HK-2 (cell line): ENCODE measurements around the gene TMEM200A.

Experiments
- DNase-seq: peaks from one replicate; pipeline ENCODE4 v3.0.0-alpha.2; 2018; ENCODE audit not compliant: unreplicated experiment

TMEM200A gene

DNA sequence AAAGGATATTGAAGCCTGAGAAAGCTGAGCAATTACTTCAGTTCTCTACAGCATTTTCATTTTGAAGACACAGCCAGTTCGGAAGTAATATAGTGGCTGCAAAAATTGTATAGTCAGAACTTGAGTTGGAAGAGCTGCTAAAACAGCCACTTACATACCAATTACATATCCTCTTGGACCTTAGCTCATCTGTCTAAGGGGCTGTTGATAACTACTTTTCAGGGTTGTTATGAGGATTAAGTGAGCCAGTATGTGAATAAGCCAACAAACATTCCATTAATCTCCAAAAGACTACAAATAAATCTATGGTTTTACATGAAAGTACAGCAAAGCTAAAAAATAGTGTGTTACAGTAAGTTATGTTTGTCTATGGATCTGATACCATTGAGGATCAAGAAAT, 59.7 kb downstream of the TMEM200A start:
- no peak for DNase-seq

DNA sequence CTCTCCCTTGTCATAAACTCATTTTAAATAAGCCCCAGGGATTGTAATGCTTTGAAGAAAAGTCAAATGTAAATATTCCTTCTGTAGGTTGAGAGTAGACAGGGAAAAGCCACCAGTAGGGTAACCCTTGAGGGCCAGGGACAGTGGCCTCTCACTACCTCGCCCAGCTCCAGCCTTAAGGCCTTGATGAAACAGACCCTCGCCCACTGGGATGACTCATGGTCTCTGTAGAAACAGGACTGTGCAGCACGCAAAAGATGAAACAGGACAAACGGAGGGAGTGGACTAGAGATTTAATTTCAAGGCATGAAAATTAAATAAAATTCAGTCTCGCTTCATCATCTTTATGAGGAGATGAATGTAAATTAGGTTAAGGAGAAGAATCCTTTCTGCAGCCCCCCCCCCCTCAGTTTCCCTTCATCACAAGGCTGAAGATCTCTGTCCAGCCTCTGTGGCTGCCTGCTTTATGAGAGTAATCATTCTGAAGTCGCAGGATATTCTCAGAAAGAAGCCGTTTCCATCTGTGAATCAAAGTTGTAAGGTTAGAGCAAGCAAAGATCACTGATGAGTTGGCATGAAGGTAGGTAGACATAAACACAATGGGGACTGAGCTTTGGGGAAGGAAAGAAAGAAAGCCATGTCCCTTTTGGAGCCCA, 60.4 kb downstream of the TMEM200A start:
- DNase-seq = no peak

DNA sequence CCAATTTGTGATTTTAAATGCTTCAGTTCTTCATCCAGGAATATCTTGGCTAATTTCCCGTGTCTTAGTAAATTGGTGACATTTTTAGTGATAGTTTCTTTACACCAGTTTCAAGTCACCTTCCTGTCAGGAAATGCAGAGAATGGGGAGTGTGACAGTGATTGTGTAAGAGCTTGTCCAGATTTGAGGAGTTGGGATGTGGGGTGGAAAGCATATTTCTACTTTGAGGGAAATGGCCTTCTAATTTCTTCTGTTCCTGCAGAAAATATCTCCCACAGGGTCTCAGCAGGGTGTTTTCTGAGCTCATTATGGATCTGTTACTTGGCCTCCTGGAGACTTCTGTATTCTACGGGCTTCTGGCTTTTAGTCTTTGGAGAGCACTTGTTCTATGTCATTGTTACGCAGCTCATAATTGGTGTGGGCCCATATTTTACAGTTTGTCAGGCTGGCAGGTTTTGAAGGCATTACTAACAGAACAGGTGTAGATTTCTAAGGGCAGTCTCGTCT, 65.6 kb downstream of the TMEM200A start:
- DNase-seq = no peak

DNA sequence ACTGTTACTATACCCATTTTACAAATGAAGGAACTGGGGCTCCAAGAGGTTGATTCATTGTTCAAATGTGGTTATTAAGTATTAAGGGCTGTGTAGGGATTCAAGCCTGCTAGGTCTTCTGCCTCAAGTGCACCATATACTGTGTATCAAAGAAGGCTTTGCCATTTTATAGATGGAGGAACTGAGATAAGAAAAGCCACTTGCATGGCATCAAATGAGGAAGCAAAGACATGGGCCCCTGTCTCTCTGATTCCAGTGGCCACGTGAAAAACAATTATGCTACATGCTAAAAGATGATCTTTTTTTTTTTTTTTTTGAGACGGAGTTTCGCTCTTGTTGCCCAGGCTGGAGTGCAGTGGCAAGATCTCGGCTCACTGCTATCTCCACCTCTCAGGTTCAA, 67.0 kb downstream of the TMEM200A start:
- no peak for DNase-seq

DNA sequence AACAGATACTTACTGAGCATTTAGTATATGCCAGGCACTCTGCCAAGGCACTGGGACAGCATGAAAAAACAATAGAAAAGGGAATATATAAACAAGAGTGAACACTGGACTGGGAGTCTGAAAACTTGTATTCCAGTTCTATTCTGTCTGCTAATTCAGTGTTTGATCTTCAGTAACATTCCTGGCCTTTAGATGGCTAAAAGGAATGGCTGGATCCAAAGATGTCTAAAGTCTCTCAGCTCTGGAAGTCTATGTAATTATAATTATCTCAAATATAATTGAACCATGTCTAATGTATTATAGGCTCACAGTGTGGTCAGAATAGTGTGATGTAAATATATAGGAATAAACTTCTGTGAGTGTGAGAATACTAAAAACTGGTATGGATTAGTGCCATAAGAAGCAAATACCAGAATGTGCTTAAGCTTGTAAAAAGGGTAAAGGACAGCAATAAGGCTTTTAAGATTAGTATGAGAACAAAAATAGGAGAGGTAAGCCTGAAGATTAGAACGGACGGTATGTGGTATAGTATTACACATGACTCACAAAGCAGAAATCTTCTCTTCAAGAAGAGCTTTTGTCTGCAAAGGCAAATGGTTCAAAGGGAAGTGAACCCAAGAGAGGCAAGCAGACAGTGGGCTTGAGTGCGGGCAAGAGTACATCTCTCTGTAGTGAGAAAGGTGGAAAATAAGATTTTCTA, 68.5 kb downstream of the TMEM200A start:
- no peak for DNase-seq

DNA sequence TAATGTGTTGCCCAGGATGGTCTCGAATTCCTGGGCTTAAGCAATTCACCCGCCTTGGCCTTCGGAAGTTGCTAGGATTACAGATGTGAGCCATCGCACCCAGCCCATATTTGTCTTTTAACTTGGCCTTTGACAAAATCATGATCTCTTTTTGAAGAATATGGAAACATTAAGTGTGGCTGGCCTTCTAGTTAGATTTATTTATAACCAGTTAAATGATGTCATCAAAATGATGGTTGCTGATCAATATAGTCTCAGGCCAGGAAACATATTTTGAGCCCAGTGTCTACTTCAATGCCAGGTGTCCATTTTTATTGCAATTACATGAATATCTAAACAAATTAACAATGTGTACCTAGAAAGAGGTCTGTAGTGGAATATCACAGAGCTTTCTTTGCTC, 69.4 kb downstream of the TMEM200A start:
- no peak for DNase-seq

DNA sequence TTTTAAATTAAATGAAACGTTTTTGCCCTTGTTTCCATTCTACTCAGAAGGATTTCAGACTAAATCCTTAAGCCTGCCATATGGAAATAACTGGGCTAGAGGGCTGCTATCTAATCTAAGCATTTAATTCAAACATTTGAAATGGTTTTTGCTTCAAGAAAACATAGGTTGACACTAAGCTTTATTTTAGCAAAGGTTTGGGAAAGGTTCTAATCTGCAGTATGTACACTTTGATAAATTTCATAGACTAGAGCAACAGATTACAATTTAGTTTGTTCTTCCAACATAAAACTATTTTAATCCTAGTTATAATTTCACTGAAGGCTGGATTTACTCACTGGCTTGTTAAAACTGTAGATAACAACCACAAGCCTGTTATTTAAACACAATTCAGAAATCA, 72.1 kb downstream of the TMEM200A start:
- DNase-seq = no peak

DNA sequence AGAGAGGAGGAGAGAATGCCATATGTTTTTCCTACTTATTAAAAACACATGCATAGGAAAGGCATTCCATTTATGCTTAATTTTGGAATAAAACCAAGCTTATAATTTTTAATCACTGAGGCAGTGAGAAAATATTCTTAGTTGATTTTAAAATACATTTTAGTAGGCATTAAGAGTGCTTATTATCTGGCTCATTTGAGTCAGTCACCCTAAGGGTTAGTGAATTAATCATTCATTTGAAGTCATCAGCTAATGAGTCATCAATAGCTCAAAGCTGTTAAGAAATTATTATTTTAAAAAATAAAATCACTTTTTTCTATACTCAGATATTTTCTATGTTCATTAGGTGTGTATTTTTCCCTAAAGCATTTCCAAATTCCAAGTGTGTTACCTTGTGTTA, 81.6 kb downstream of the TMEM200A start:
- DNase-seq = no peak

DNA sequence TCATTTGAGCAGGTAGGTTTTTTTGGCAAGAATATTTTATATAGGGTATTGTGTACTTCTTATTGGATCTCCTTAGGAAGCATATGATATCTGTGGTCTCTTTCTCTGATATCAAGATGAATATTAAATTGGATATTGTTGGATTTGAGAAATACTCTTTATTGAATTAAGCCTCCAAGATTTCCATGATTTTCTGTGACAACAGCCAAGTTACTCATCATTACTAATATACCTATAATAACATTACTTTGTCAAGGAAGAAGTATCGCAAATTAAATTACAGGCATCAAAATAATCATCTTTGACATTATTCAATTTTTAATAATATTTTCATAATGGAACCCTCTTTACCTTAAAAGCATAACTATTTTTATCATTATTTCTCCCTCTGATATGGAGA, 86.5 kb downstream of the TMEM200A start:
- no peak for DNase-seq

DNA sequence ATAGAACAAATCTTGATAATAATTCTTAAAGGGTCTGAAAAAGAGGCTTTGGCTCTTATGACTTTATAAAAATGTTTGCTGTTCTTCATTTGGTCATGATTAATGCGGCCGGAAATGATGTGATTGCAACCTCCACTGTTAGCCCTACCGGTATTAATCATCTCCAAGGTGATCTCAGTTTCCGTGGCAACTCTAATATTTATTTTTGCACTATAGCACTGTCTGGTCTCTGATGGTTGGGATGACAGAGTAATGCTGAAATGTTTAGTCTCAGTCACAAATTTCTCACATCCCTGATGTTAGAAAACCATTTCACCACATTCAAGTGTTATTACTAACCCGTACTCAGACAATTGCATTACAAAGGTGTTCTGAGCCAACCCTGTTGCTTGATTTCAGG, 87.4 kb downstream of the TMEM200A start:
- DNase-seq = no peak

DNA sequence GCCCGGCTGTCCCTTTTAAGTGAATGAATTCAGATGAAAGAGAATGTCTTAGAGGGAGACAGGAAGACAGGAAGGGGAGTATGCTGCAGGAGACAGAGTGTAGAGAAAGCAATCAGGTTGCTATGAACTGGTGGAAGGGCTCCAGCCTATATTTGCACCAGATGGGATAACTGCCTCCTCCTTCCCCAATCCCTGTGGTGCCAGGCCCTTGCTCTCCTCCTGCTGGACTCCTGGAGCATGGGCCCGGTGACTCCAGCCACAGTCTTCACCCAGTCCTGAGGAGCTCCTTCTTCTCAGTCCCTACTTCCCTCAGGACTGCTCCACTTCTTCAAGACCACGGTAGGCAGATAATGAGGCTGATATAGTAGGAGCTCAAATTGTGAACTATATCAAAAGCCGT, 91.8 kb downstream of the TMEM200A start:
- no peak for DNase-seq

DNA sequence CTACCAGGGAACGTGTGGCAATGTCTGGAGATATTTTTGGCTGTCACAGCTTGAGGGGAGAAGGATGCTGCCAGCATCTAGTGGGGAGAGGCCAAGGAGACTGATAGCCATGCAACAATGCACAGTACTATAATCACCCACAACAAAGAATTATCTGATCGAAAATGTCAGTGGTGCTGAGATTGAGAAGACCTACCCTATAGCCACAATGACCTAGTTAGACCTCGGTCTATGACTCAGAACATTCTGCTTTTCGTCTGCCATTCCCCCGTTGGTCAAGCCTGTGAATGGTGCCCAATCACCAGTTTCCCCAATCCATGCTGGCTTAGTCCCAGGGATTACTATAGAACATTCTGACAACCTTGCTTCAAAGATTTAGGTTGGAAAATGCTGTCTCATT, 93.5 kb downstream of the TMEM200A start:
- DNase-seq = no peak

DNA sequence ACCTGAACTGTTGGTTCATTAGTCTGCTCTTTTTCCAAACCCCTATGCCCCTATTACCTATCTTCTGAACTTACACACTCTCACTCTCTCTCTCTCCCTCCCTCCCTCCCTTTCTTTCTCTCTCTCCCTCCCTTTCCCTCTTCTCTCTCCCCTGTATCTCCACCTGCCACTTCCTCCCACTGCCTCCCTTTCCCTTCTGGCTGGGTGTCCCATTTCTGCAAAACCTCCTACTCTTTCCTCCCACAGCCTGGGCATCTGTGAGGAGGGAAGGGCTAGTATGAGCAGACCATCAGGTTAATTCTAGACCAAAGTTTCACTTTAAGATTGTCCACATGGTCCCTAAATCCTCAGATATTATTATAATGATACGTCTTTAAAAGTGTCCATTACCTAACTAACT, 95.1 kb downstream of the TMEM200A start:
- DNase-seq = no peak

DNA sequence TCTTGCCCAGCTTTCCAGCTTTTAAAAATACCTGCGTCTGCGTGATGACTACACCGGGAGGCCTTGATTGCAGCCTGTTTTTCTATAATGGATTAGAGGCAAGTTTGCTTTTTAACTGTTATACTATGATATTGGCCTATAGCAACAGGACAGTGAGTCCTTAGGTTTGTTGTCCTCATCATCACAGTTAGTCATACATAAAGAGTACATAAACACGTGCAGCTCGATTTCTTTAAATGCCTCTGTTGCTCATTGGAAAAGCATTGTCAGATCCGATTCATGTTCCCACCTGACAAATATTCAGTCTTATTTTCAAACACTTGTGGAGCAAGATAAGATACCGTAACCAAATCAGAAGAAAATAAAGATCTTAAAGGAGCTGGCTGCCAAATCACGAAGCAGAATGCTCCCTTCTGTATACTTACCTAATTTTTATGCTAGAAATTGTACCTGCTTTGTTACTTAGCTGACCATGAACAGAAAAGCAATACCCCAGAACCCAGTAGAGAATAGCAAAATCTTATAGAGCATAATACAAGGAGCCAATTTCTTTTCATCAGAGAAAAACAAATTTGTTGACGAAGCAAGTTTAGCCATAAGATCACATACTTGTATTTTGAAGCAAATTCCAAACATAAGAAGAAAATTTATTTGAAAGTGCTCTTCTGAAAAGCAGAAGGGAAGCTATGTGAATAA, 100.4 kb downstream of the TMEM200A start:
- DNase-seq = no peak

DNA sequence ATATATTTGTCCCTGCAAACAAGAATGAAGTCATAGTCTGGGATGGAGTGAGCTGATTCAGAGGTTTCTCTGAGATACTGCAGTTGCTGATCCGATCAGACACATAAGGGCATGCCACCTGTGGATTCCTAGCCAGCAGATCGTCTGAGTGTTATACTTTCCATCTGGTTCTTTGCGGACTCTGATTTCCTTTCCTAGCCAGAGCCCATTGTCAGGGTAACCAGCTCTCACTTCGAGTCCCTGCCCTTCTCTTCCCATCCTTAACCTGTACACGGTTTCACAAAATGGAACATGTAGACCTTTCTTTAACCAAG, 100.9 kb downstream of the TMEM200A start:
- DNase-seq = no peak

DNA sequence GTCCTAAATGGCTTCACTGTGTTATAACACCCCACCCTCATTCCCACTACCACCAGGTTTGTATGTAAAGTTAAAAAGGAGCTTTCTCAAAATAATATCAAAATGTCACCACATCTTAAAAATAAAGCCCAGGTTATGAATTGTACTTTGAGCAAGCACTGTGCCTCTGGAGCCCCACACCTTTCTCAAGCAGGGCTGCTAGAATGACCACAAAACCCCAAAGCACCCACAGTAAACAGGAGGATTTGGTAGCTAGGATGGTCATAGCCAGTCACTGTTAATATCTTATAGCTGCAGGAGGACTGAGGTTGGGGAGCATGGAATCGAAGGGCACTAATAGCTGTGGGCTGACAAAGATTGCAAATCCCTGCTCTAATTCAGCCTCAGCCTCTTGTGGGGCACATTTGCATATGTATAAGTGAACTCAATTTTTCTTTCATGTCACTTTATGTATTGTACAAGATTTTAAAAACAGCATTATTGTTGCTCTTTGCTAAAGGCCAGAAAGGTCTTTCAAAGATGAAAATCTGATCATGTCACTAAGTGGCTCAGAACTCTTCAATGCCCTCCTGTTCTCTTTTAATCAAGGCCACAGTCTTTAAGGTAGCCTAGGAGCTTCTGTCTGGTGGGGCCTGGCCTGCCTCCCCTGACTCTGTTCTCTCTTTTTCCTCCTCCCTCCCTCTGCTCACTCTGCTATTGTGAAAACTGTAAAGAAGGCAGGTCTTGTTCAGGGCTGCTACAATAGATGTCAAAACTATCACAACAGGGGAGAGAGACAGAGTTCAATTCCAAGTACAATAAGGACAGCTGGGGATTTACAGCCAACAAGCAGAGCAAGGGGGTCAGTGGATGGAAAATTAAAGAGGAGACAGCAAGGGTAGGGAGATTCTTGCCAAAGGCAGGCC, 101.6 kb downstream of the TMEM200A start:
- DNase-seq = no peak

DNA sequence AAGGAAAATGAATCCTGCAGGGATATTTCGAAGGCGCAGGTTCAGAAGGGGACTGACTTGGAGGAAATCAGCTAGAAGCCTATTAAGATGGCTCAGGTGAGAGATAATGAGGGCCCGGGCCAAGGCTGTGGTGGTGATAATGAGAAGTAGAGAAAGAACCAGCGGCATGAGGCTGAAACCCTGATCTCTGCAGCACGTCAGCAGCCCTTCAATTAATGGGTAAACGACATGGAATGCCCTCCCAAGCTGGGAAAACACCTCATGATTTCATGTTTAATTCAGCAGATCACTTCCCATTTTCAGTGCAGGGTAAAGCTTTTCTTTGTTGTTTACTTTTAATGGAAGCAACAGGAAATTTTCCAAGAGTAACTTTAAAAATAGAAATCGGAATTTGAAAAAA, 104.9 kb downstream of the TMEM200A start:
- DNase-seq = no peak

DNA sequence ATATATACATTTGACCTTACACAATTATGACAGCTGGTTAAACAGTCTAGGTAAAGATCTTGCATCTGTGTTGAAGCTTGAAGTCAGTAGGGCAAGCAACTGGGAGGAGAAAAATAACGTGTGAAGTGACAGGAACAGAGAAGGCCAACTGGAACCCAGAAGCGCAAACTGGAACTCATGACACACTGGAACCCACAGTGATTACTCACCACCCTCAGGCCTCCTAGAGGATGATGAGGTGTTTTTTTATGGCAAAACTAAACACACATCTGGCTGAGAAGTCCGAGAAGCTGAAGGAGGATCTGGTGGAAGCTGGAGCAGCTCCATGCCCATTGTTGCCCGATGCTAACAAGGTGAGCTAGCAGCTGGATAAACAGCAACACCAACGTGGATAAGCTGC, 108.1 kb downstream of the TMEM200A start:
- no peak for DNase-seq

DNA sequence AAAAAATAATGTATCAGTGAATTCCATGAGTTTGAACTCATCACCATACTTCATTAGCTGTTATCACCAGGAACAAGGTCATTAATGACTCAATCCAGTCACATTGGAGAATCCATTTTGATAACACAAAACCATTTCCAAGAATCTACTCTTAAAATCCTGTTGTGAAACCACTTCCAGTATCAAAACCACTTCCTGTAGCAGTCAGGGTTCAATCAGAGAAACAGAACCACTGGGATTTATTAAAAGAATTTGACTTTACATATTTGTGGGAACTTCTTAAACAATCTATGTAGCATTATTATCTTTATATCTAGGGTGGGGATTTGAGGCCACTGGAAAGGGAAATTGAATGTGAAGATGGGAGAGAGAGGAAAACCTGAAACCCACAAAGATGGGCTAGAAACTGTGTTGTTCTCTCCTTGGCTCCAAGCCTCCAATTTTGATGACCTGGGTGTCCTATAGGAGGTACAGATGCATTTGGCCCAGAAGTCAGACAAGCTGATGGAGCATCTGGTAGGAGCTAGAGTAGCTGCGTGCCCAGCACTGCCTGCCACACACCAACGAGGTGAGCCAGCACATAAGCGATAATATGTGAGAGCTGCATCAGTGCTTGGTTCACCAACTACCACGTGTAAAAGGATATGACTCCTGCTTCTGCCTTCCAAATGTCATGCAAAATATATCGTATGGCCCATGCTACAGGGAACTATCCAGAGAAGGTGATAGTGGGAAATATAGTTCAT, 117.0 kb downstream of the TMEM200A start:
- DNase-seq = no peak

DNA sequence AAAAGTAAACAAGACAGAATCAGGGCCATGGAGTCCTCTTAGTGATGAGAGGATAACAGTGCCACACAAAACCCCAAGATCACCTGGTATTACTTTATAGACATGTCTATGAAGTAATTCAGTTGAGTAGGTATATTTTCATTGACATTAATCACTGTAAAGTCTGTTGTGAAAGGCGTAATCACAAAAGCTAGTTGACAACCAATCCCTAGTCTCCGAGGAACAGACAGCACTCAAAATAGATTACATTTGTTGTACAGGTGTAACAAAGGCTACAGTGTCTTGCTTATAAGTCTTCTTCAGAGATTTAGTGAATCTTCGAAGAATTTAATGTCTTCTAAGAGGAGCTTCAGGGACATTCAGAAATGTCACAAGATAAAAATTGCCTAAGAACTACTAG, 120.1 kb downstream of the TMEM200A start:
- no peak for DNase-seq

DNA sequence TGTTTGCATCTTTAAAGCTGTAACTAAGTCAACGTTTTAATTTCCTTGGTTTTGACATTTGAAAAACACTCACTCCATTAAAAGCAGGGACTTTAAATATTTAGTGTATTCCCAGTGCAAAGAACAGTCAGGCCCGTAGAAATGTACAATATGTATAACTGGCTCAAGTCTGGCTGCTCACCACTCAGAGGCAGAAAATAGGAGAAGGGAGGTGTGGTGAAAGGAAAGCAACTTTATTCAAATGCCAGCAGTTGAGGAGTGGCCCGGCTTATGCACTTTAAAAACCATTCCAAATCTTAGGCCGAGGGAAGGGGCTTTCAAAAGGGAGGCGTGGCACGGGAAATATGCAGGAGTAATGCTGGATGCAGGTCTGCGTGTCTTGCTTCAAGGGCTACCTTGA, 120.6 kb downstream of the TMEM200A start:
- DNase-seq = no peak

DNA sequence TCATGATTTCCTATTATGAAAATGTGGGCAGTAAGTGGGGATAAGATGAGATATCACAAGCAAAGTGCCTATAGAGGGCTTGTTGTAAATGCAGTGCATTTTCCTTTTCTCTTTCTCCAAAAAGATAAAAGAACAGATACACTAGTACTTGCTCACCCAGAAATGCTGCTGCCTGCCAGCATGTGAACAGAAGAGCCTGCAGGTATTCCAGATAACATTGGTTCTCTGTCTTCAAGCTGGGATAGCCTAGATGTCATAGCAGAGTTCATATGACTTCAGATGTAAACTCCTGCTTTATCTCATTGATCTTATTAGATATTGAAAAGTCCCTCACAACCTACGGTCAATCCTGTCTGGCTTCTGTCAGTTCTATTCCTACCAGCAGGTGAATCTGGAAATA, 123.7 kb downstream of the TMEM200A start:
- no peak for DNase-seq
